Measurements from ENCODE around the gene DNAH9. TPM values are rescaled to one million over a fixed set of nuclear protein-coding genes. Genes with fewer than 3 reads are reported as not detected.

Gene DNAH9
- total RNA-seq, 3 donors from 2014 or later (not counting 1 experiment from before 2014, with no cell fraction given): not detected

GRCh38 chr17:11768981-11769380 lies 170.7 kb downstream of the DNAH9 start:
- Mint-ChIP-seq H3K36me3 (no peaks in the 10 kb centered on the region), H3K4me3 (no peak overlapping the region), H3K4me1 (no peaks in the 10 kb centered on the region), H3K9me3 (peaks cover 0 to 6% of the 10 kb centered on the region in 2 donors), H3K27me3 (ENCODE audit: low read depth in 2 of 2) (no peaks in the 10 kb centered on the region), H3K27ac (no peak overlapping the region)
- H3K4me3 ChIP-seq (ENCODE audit: low read length): no peak overlapping the region
- ATAC-seq: no peak
- H3K36me3 ChIP-seq (ENCODE audit: control insufficient read depth, insufficient read depth, low read length): no peaks in the 10 kb centered on the region
- H3K27me3 ChIP-seq (ENCODE audit: control insufficient read depth, insufficient read depth, low read length): no peaks in the 10 kb centered on the region
- WGBS (ENCODE audit: insufficient coverage): 90% methylated on average over 19 of the region's 19 CpGs
- H3K9me3 ChIP-seq (ENCODE audit: control insufficient read depth, insufficient read depth, low read length): no peaks in the 10 kb centered on the region
- H3K27ac ChIP-seq (ENCODE audit: low read length): no peak overlapping the region
- intact Hi-C loops (cut with micrococcal nuclease): no loop called here
- TF ChIP-seq CTCF (IDR thresholded peaks at IDR 0.05): no peak
- H3K4me1 ChIP-seq (ENCODE audit: control insufficient read depth, insufficient read depth, low read length): no peaks in the 10 kb centered on the region
- no peak for DNase-seq

- H3K27me3 Mint-ChIP-seq (ENCODE audit: low read depth in 2 of 2): no peaks in the 10 kb centered on the region
- ATAC-seq: no peak
- intact Hi-C loops (cut with micrococcal nuclease): no loop called here
These were observed 173.8 kb downstream of the DNAH9 start for GRCh38 chr17:11772031-11772430.

GRCh38 chr17:11779892-11780291 lies 181.6 kb downstream of the DNAH9 start:
- Mint-ChIP-seq H3K9me3 (peaks cover 15% of the 10 kb centered on the region in 2 donors), H3K27me3 (ENCODE audit: low read depth in 2 of 2) (no peaks in the 10 kb centered on the region), H3K36me3 (no peaks in the 10 kb centered on the region), H3K4me1 (no peaks in the 10 kb centered on the region), H3K4me3 (no peak overlapping the region), H3K27ac (no peak overlapping the region)
- no peak for TF ChIP-seq CTCF (IDR thresholded peaks at IDR 0.05)
- no peak overlapping the region for H3K27ac ChIP-seq (ENCODE audit: low read length)
- H3K4me1 ChIP-seq (ENCODE audit: control insufficient read depth, insufficient read depth, low read length): no peaks in the 10 kb centered on the region
- H3K27me3 ChIP-seq (ENCODE audit: control insufficient read depth, insufficient read depth, low read length): no peaks in the 10 kb centered on the region
- ATAC-seq: no peak
- H3K4me3 ChIP-seq (ENCODE audit: low read length): no peak overlapping the region
- 53% methylated on average over 2 of the region's 2 CpGs for WGBS (ENCODE audit: insufficient coverage)
- no peaks in the 10 kb centered on the region for H3K36me3 ChIP-seq (ENCODE audit: control insufficient read depth, insufficient read depth, low read length)
- DNase-seq: no peak
- H3K9me3 ChIP-seq (ENCODE audit: control insufficient read depth, insufficient read depth, low read length): peaks cover 3% of the 10 kb centered on the region
- intact Hi-C loops (cut with micrococcal nuclease): no loop called here

More at GRCh38 chr17:11772031-11772430, 173.8 kb downstream of the DNAH9 start:
- no peak overlapping the region for H3K27ac ChIP-seq (ENCODE audit: low read length)
- no peaks in the 10 kb centered on the region for H3K36me3 ChIP-seq (ENCODE audit: control insufficient read depth, insufficient read depth, low read length)
- Mint-ChIP-seq H3K4me1 (no peaks in the 10 kb centered on the region), H3K36me3 (no peaks in the 10 kb centered on the region), H3K27ac (no peak overlapping the region), H3K9me3 (peaks cover 0 to 5% of the 10 kb centered on the region in 2 donors), H3K4me3 (no peak overlapping the region)
- H3K4me3 ChIP-seq (ENCODE audit: low read length): no peak overlapping the region
- no peaks in the 10 kb centered on the region for H3K9me3 ChIP-seq (ENCODE audit: control insufficient read depth, insufficient read depth, low read length)
- no peak for DNase-seq
- no peaks in the 10 kb centered on the region for H3K4me1 ChIP-seq (ENCODE audit: control insufficient read depth, insufficient read depth, low read length)
- no peak for TF ChIP-seq CTCF (IDR thresholded peaks at IDR 0.05)
- no peaks in the 10 kb centered on the region for H3K27me3 ChIP-seq (ENCODE audit: control insufficient read depth, insufficient read depth, low read length)

GRCh38 chr17:11780621-11781020 lies 182.4 kb downstream of the DNAH9 start:
- Histone ChIP-seq H3K36me3 (ENCODE audit: control insufficient read depth, insufficient read depth, low read length) (no peaks in the 10 kb centered on the region), H3K27me3 (ENCODE audit: control insufficient read depth, insufficient read depth, low read length) (no peaks in the 10 kb centered on the region), H3K27ac (ENCODE audit: low read length) (no peak overlapping the region), H3K9me3 (ENCODE audit: control insufficient read depth, insufficient read depth, low read length) (peaks cover 3% of the 10 kb centered on the region), H3K4me1 (ENCODE audit: control insufficient read depth, insufficient read depth, low read length) (no peaks in the 10 kb centered on the region), H3K4me3 (ENCODE audit: low read length) (no peak overlapping the region)
- no peak for TF ChIP-seq CTCF (IDR thresholded peaks at IDR 0.05)
- intact Hi-C loops (cut with micrococcal nuclease): no loop called here
- Mint-ChIP-seq H3K4me1 (no peaks in the 10 kb centered on the region), H3K9me3 (peaks cover 15% of the 10 kb centered on the region in 2 donors), H3K27me3 (ENCODE audit: low read depth in 2 of 2) (no peaks in the 10 kb centered on the region), H3K36me3 (no peaks in the 10 kb centered on the region), H3K4me3 (no peak overlapping the region), H3K27ac (no peak overlapping the region)
- ATAC-seq: no peak
- 85% methylated on average over 5 of the region's 5 CpGs for WGBS (ENCODE audit: insufficient coverage)
- DNase-seq: no peak

Measured in natural killer cell (primary cell).